K562 (cell line): Measurements from ENCODE around the gene PYROXD2. TPM values are rescaled to one million over a fixed set of nuclear protein-coding genes. Genes with fewer than 3 reads are reported as not detected.

ENCODE experiments used
- ATAC-seq: fragments of 200-7000 bp; cut with Tn5 transposase; 3 replicates; pipeline ENCODE4 v1.9.1; 2020; ENCODE audit warnings: moderate library complexity
- BruUV-seq: library from RNA; stranded (reverse); fragments of 400-500 nt; replicated peaks from 2 replicates; lab custom pipeline; 2021; lab: Mats Ljungman, UMichigan
- CTCF ChIA-PET: fragments of 300-600 bp; formaldehyde crosslinking; extraction: SDS; loops from one replicate; lab custom pipeline; 2021; ENCODE audit warnings: low intra/inter-chr PET ratio; lab: Yijun Ruan, JAX
- POLR2A ChIA-PET: fragments of 300-600, 350-650 bp; sonication (Branson Sonifier 250); formaldehyde crosslinking; extraction: SDS; loops from one replicate; lab custom pipeline; 2021; ENCODE audit warnings: antibody characterized with exemption, inconsistent platforms; lab: Yijun Ruan, JAX
- DNase-seq, 4 experiments: peaks; one replicate each; pipeline versions ENCODE4 v3.0.0 to v3.0.0-alpha.2; 2011 to 2018; ENCODE audit warnings: low spot score in 3 of 4, mixed read lengths in 3 of 4; ENCODE audit errors: extremely low read depth in 1 of 4
- FAIRE-seq: peaks from 2 replicates; lab custom pipeline; 2011; peaks lifted over from hg19 to GRCh38; lab: Jason Lieb, UNC
- H2AFZ ChIP-seq: 2 replicates; pipeline ENCODE4 v1.6.0; 2011; ENCODE audit warnings: low read depth, low read length, control low read depth, inconsistent platforms
- H3K27ac ChIP-seq: fragments of 200-600 bp; 3 replicates; pipeline ENCODE4 v1.8.0; 2011; ENCODE audit warnings: low read depth, mild to moderate bottlenecking, control low read depth, inconsistent platforms, low read length, moderate library complexity, mixed read lengths; ENCODE audit errors: extremely low read depth
- H3K27me3 ChIP-seq, 2 experiments: fragments of 300-600 bp in 1 of 2; 2 replicates in 1 of 2; 3 replicates in 1 of 2; pipeline versions ENCODE4 v1.6.0 to v1.8.0; 2011; ENCODE audit warnings: inconsistent platforms in 2 of 2, low read length in 2 of 2, mild to moderate bottlenecking in 1 of 2, mixed read lengths in 1 of 2, moderate library complexity in 1 of 2; ENCODE audit not compliant: control insufficient read depth in 2 of 2, insufficient read depth in 2 of 2
- H3K36me3 ChIP-seq: fragments of 300-600 bp; 3 replicates; pipeline ENCODE4 v1.8.0; 2011; ENCODE audit warnings: mild to moderate bottlenecking, low read length, inconsistent platforms; ENCODE audit not compliant: control insufficient read depth, insufficient read depth
- H3K4me1 ChIP-seq, 2 experiments: fragments of 200-600 bp in 1 of 2; replicated peaks in 1 of 2; 2 replicates in 1 of 2; 3 replicates in 1 of 2; pipeline versions ENCODE4 v1.5.1 to v1.8.0; 2011; ENCODE audit warnings: inconsistent platforms in 2 of 2, low read length in 2 of 2, mild to moderate bottlenecking in 1 of 2, mixed read lengths in 1 of 2, moderate library complexity in 1 of 2; ENCODE audit not compliant: control insufficient read depth in 2 of 2, insufficient read depth in 2 of 2
- H3K4me2 ChIP-seq: 2 replicates; pipeline ENCODE4 v1.6.1; 2011; ENCODE audit warnings: low read length, control low read depth, inconsistent platforms, mixed read lengths; ENCODE audit not compliant: insufficient read depth
- H3K4me3 ChIP-seq: fragments of 200-600 bp; sonication (generic), shearing (Covaris generic); 2 replicates; pipeline ENCODE4 v1.5.1; 2016; ENCODE audit warnings: control low read depth, inconsistent platforms
- H3K79me2 ChIP-seq: fragments of 200-600 bp; 3 replicates; pipeline ENCODE4 v1.8.0; 2011; ENCODE audit warnings: low read length, inconsistent platforms; ENCODE audit not compliant: control insufficient read depth, insufficient read depth
- H3K9ac ChIP-seq, 2 experiments: 2 replicates each; pipeline versions ENCODE4 v1.6.0 to v1.6.1; 2011; ENCODE audit warnings: low read depth in 2 of 2, low read length in 2 of 2, control low read depth in 1 of 2, inconsistent platforms in 1 of 2, mild to moderate bottlenecking in 1 of 2, mixed read lengths in 1 of 2; ENCODE audit not compliant: insufficient read depth in 1 of 2
- H3K9me1 ChIP-seq: one replicate; pipeline ENCODE4 v1.6.0; 2011; ENCODE audit warnings: inconsistent platforms, mild to moderate bottlenecking, low read length, moderate library complexity; ENCODE audit not compliant: control insufficient read depth, insufficient read depth
- H3K9me3 ChIP-seq: replicated peaks from 2 replicates; pipeline ENCODE4 v1.5.1; 2011; ENCODE audit warnings: low read depth, low read length, inconsistent platforms; ENCODE audit not compliant: control insufficient read depth, insufficient read depth
- H4K20me1 ChIP-seq: replicated peaks from 2 replicates; pipeline ENCODE4 v1.6.1; 2011; ENCODE audit warnings: low read length, inconsistent platforms, mixed read lengths; ENCODE audit not compliant: control insufficient read depth, insufficient read depth
- ATF6 ChIP-seq: sonication (generic); formaldehyde crosslinking; IDR thresholded peaks from 2 replicates; pipeline ENCODE4 v1.4.0; 2020; ENCODE audit warnings: mild to moderate bottlenecking, missing genetic modification reagents
- CHD4 ChIP-seq: fragments of 200-600 bp; sonication (generic); IDR thresholded peaks from 3 replicates; pipeline ENCODE4 v1.6.1; 2012; ENCODE audit warnings: low read depth, mild to moderate bottlenecking, mixed read lengths, low read length, inconsistent platforms; ENCODE audit not compliant: insufficient read depth, insufficient replicate concordance, poor library complexity, severe bottlenecking
- ELF4 ChIP-seq: fragments of 450-650 bp; formaldehyde crosslinking; IDR thresholded peaks from 2 replicates; pipeline ENCODE4 v1.4.0; 2022; ENCODE audit warnings: missing genetic modification characterization
- ELK3 ChIP-seq: fragments of 450-650 bp; formaldehyde crosslinking; IDR thresholded peaks from 2 replicates; pipeline ENCODE4 v1.4.0; 2020; ENCODE audit warnings: mild to moderate bottlenecking
- ESRRA ChIP-seq: fragments of 450-650 bp; IDR thresholded peaks from 2 replicates; pipeline ENCODE4 v1.6.1; 2014; ENCODE audit warnings: low read depth, mild to moderate bottlenecking, moderate library complexity, borderline replicate concordance
- ETV5 ChIP-seq: sonication (generic); formaldehyde crosslinking; IDR thresholded peaks from 2 replicates; pipeline ENCODE4 v1.4.0; 2020; ENCODE audit warnings: low read depth, mild to moderate bottlenecking, missing genetic modification reagents
- ILF3 ChIP-seq: fragments of 450-650 bp; IDR thresholded peaks from 2 replicates; pipeline ENCODE4 v1.6.1; 2018; ENCODE audit warnings: antibody characterized with exemption, mild to moderate bottlenecking, moderate library complexity, borderline replicate concordance
- KAT7 ChIP-seq: sonication (generic); formaldehyde crosslinking; IDR thresholded peaks from 2 replicates; pipeline ENCODE4 v1.8.0; 2022; ENCODE audit warnings: missing genetic modification reagents, mild to moderate bottlenecking, borderline replicate concordance
- LARP7 ChIP-seq: fragments of 450-650 bp; IDR thresholded peaks from 2 replicates; pipeline ENCODE4 v1.6.1; 2016
- MBD1 ChIP-seq: fragments of 250-450 bp; sonication (Bioruptor Pico); IDR thresholded peaks from 2 replicates; pipeline ENCODE4 v1.8.0; 2022; ENCODE audit warnings: inconsistent platforms
- MTA3 ChIP-seq: fragments of 450-650 bp; formaldehyde crosslinking; IDR thresholded peaks from 2 replicates; pipeline ENCODE4 v1.6.1; 2017; ENCODE audit warnings: mild to moderate bottlenecking, borderline replicate concordance
- NELFE ChIP-seq: IDR thresholded peaks from 2 replicates; pipeline ENCODE4 v1.6.1; 2011; ENCODE audit warnings: mild to moderate bottlenecking; ENCODE audit not compliant: insufficient read depth, insufficient read length
- SPI1 ChIP-seq: IDR thresholded peaks from 2 replicates; pipeline ENCODE4 v1.6.1; 2011; ENCODE audit warnings: low read depth, low read length, control low read depth, borderline replicate concordance
- TCFL5 ChIP-seq: fragments of 250-450 bp; sonication (Bioruptor Pico); conservative IDR thresholded peaks from 2 replicates; pipeline ENCODE4 v1.6.1; 2021; ENCODE audit warnings: mild to moderate bottlenecking, moderate library complexity, matching md5 sums
- VEZF1 ChIP-seq: fragments of 200-800 bp; sonication (Bioruptor generic); IDR thresholded peaks from 2 replicates; pipeline ENCODE4 v1.6.1; 2017; ENCODE audit warnings: missing genetic modification characterization, missing compliant biosample characterization
- ZNF830 ChIP-seq: fragments of 250-450 bp; sonication (Bioruptor Pico); IDR thresholded peaks from 2 replicates; pipeline ENCODE4 v1.5.0; 2021; ENCODE audit warnings: mild to moderate bottlenecking
- WGBS: fragments of 100-300 bp; shearing (Covaris generic); methylation state at CpG from one replicate; pipeline ENCODE4 v1.1.6; 2016; ENCODE audit warnings: low coverage, mixed read lengths; ENCODE audit not compliant: insufficient coverage; ENCODE audit errors: missing lambda C conversion rate; 5-methylcytosine and 5-hydroxymethylcytosine counted together
- in situ Hi-C: fragments of 300-500 bp; cut with MboI; formaldehyde crosslinking; loops from 4 replicates; pipeline ENCODE4 v1.15.0; 2018; ENCODE audit warnings: inconsistent platforms, mixed read lengths
- intact Hi-C: fragments of 100-400 bp; cut with micrococcal nuclease; formaldehyde crosslinking; loops from 2 replicates; pipeline ENCODE4 v1.14.2; 2022
- polyA plus RNA-seq, 8 experiments: library from polyadenylated mRNA; depleted of rRNA in 4 of 8; stranded (reverse) in 5 of 8; unstranded in 3 of 8; fragments of >200 nt; fragmentation: Nextera tagmentation in 2 of 8; fragmentation: Illumina TruSeq in 1 of 8; extraction: Ambion mirVana in 2 of 8; extraction: Trizol in 1 of 8; gene quantifications; 2 replicates each; pipeline versions ENCODE4 v1.2.1 to v1.2.3, GENCODE V29; 2011 to 2014; ENCODE audit warnings: inconsistent platforms in 1 of 8, missing spikeins in 1 of 8
- total RNA-seq, 7 experiments: library from RNA; depleted of rRNA in 6 of 7; stranded (reverse); fragments of >200 nt in 6 of 7; fragmentation: Illumina TruSeq in 2 of 7; extraction: Trizol in 2 of 7; gene quantifications; 2 replicates each; pipeline versions ENCODE4 v1.2.1 to v1.2.3, GENCODE V29; 2011 to 2021; ENCODE audit warnings: low replicate concordance in 1 of 7

Gene PYROXD2
- total and polyA plus RNA-seq, 9 of the 15 experiments (the other 6 are each of a cell fraction or from before 2014, with no cell fraction given): 0.14 to 1.4 (median 0.58) TPM

GRCh38 chr10:98407017-98407743, 7.8 kb downstream of the PYROXD2 start:
- H3K27ac ChIP-seq: no peak overlapping the region
- no peaks in the 10 kb centered on the region for H3K9me3 ChIP-seq
- no peaks in the 10 kb centered on the region; a peak in 1 of 5 replicates for H3K27me3 ChIP-seq
- ATAC-seq (no peak), FAIRE-seq (no peak), DNase-seq (no peak)
- H3K79me2 ChIP-seq: no peaks in the 10 kb centered on the region
- H3K9ac ChIP-seq: no peak overlapping the region
- intact Hi-C loops: no loop called here
- no peak overlapping the region for H3K4me3 ChIP-seq
- H2AFZ ChIP-seq: no peak overlapping the region
- no peaks in the 10 kb centered on the region for H4K20me1 ChIP-seq
- H3K4me1 ChIP-seq: peaks cover 2 to 12% of the 10 kb centered on the region in 2 experiments; a peak in 4 of 5 replicates
- in situ Hi-C loops: no loop called here
- H3K36me3 ChIP-seq: no peaks in the 10 kb centered on the region
- 12% methylated on average over 8 of the region's 23 CpGs for WGBS
- CTCF ChIA-PET: no interaction called here
- POLR2A ChIA-PET: no interaction called here
- H3K9me1 ChIP-seq: no peaks in the 10 kb centered on the region
- no peak overlapping the region for H3K4me2 ChIP-seq
- BruUV-seq: no TSS peak
- no peak for TF ChIP-seq LARP7
- TF ChIP-seq CHD4: no peak
- TF ChIP-seq MBD1 (CRISPR knock-in tag): no peak
- no peak for TF ChIP-seq MTA3
- no peak for TF ChIP-seq TCFL5
- no peak for TF ChIP-seq KAT7 (CRISPR knock-in tag)
- TF ChIP-seq ETV5 (CRISPR knock-in tag): no peak
- TF ChIP-seq NELFE: no peak
- TF ChIP-seq ELK3 (CRISPR knock-in tag): no peak
- TF ChIP-seq ATF6: no peak
- no peak for TF ChIP-seq ILF3
- TF ChIP-seq VEZF1 (CRISPR knock-in tag): no peak
- TF ChIP-seq ESRRA: no peak
- TF ChIP-seq ELF4 (CRISPR knock-in tag): no peak
- no peak for TF ChIP-seq ZNF830 (CRISPR knock-in tag)
- TF ChIP-seq SPI1: no peak
